K562 (cell line): ENCODE data around the gene ASIC3. TPM values are rescaled to one million over a fixed set of nuclear protein-coding genes. Genes with fewer than 3 reads are reported as not detected.
A peak's percentile ranks its signal among the peaks of the same experiment; 100 is the strongest.

Source experiments
- ADNP ChIP-seq: fragments of 200-800 bp; sonication (Bioruptor generic); IDR thresholded peaks from 2 replicates; pipeline ENCODE4 v1.6.1; 2016; ENCODE audit warnings: missing genetic modification characterization, missing compliant biosample characterization
- AFF4 ChIP-seq: sonication (generic); formaldehyde crosslinking; IDR thresholded peaks from 2 replicates; pipeline ENCODE4 v1.8.0; 2023; ENCODE audit warnings: mild to moderate bottlenecking, missing genetic modification reagents
- ARID2 ChIP-seq: fragments of 450-650 bp; IDR thresholded peaks from 2 replicates; pipeline ENCODE4 v1.6.1; 2017; ENCODE audit warnings: antibody characterized with exemption, mild to moderate bottlenecking
- ATF7 ChIP-seq: fragments of 450-650 bp; IDR thresholded peaks from 2 replicates; pipeline ENCODE4 v1.7.1; 2014; ENCODE audit warnings: mild to moderate bottlenecking, moderate library complexity
- BCOR ChIP-seq: fragments of 450-650 bp; IDR thresholded peaks from 2 replicates; pipeline ENCODE4 v1.6.1; 2016
- DIDO1 ChIP-seq: fragments of 450-650 bp; IDR thresholded peaks from 2 replicates; pipeline ENCODE4 v1.6.1; 2016; ENCODE audit warnings: low read depth, missing biosample characterization, missing genetic modification characterization
- FOXP1 ChIP-seq: sonication (generic); formaldehyde crosslinking; IDR thresholded peaks from 2 replicates; pipeline ENCODE4 v1.8.0; 2022; ENCODE audit warnings: mild to moderate bottlenecking, missing genetic modification reagents
- HDAC2 ChIP-seq: fragments of 450-650 bp; IDR thresholded peaks from 2 replicates; pipeline ENCODE4 v1.6.1; 2016; ENCODE audit warnings: mild to moderate bottlenecking
- HES1 ChIP-seq: fragments of 450-650 bp; IDR thresholded peaks from 2 replicates; pipeline ENCODE4 v1.6.1; 2016; ENCODE audit warnings: low read depth, mild to moderate bottlenecking, moderate library complexity
- HNRNPK ChIP-seq: fragments of 200-400 bp; formaldehyde crosslinking; IDR thresholded peaks from one replicate; pipeline ENCODE4 v1.6.1; 2018; ENCODE audit warnings: mild to moderate bottlenecking, low read depth, low read length; ENCODE audit not compliant: poor library complexity, severe bottlenecking
- LCOR ChIP-seq: sonication (generic); formaldehyde crosslinking; IDR thresholded peaks from 2 replicates; pipeline ENCODE4 v1.8.0; 2022; ENCODE audit warnings: mild to moderate bottlenecking, missing genetic modification reagents
- MCM3 ChIP-seq: fragments of 450-650 bp; IDR thresholded peaks from 2 replicates; pipeline ENCODE4 v1.6.1; 2016
- NCOA1 ChIP-seq: fragments of 450-650 bp; IDR thresholded peaks from 2 replicates; pipeline ENCODE4 v1.6.1; 2016; ENCODE audit warnings: low read depth
- NELFE ChIP-seq: IDR thresholded peaks from 2 replicates; pipeline ENCODE4 v1.6.1; 2011; ENCODE audit warnings: mild to moderate bottlenecking; ENCODE audit not compliant: insufficient read depth, insufficient read length
- POLR2B ChIP-seq: fragments of 450-650 bp; IDR thresholded peaks from 2 replicates; pipeline ENCODE4 v1.6.1; 2018; ENCODE audit warnings: low read depth; ENCODE audit not compliant: partially characterized antibody
- PTTG1 ChIP-seq: fragments of 450-650 bp; IDR thresholded peaks from 2 replicates; pipeline ENCODE4 v1.6.1; 2016; ENCODE audit warnings: low read depth, mild to moderate bottlenecking, missing genetic modification characterization, missing compliant biosample characterization
- RBM22 ChIP-seq: fragments of 200-400 bp; formaldehyde crosslinking; IDR thresholded peaks from 2 replicates; pipeline ENCODE4 v1.6.1; 2018; ENCODE audit warnings: low read length, low read depth; ENCODE audit not compliant: poor library complexity, severe bottlenecking
- RBM34 ChIP-seq: fragments of 200-400 bp; formaldehyde crosslinking; IDR thresholded peaks from 2 replicates; pipeline ENCODE4 v1.6.1; 2018; ENCODE audit warnings: low read length, borderline replicate concordance; ENCODE audit not compliant: insufficient read depth
- SIN3A ChIP-seq, 2 experiments: fragments of 150-350 bp in 1 of 2; IDR thresholded peaks; 2 replicates each; pipeline ENCODE4 v1.6.1; 2011 to 2016; ENCODE audit warnings: borderline replicate concordance in 2 of 2, low read depth in 2 of 2, low read length in 2 of 2, mild to moderate bottlenecking in 2 of 2, moderate library complexity in 2 of 2; ENCODE audit not compliant: control insufficient read depth in 1 of 2
- SMAD3 ChIP-seq: fragments of 450-650 bp; formaldehyde crosslinking; conservative IDR thresholded peaks from 2 replicates; pipeline ENCODE4 v1.4.0; 2020; ENCODE audit warnings: mild to moderate bottlenecking
- SMARCA4 ChIP-seq: fragments of 450-650 bp; IDR thresholded peaks from 2 replicates; pipeline ENCODE4 v1.6.1; 2016
- SOX6 ChIP-seq: fragments of 450-650 bp; IDR thresholded peaks from 2 replicates; pipeline ENCODE4 v1.6.1; 2014; ENCODE audit warnings: mild to moderate bottlenecking
- ZFP1 ChIP-seq: fragments of 450-650 bp; formaldehyde crosslinking; IDR thresholded peaks from 2 replicates; pipeline ENCODE4 v1.4.0; 2020; ENCODE audit warnings: mild to moderate bottlenecking, mixed read lengths
- ZFX ChIP-seq: sonication (generic); formaldehyde crosslinking; IDR thresholded peaks from 2 replicates; pipeline ENCODE4 v1.8.0; 2022; ENCODE audit warnings: mild to moderate bottlenecking, missing genetic modification reagents, moderate library complexity
- ZNF121 ChIP-seq: sonication (generic); formaldehyde crosslinking; conservative IDR thresholded peaks from 2 replicates; pipeline ENCODE4 v1.8.0; 2022; ENCODE audit warnings: missing genetic modification reagents
- ZNF263 ChIP-seq: sonication (generic); formaldehyde crosslinking; IDR thresholded peaks from 2 replicates; pipeline ENCODE4 v1.8.0; 2022; ENCODE audit warnings: mild to moderate bottlenecking, missing genetic modification reagents, borderline replicate concordance
- ZNF668 ChIP-seq: fragments of 250-450 bp; sonication (Bioruptor Pico); IDR thresholded peaks from 2 replicates; pipeline ENCODE4 v1.8.0; 2022; ENCODE audit warnings: mild to moderate bottlenecking, inconsistent platforms
- polyA plus RNA-seq, 8 experiments: library from polyadenylated mRNA; depleted of rRNA in 4 of 8; stranded (reverse) in 5 of 8; unstranded in 3 of 8; fragments of >200 nt; fragmentation: Nextera tagmentation in 2 of 8; fragmentation: Illumina TruSeq in 1 of 8; extraction: Ambion mirVana in 2 of 8; extraction: Trizol in 1 of 8; gene quantifications; 2 replicates each; pipeline versions ENCODE4 v1.2.1 to v1.2.3, GENCODE V29; 2011 to 2014; ENCODE audit warnings: inconsistent platforms in 1 of 8, missing spikeins in 1 of 8
- total RNA-seq, 7 experiments: library from RNA; depleted of rRNA in 6 of 7; stranded (reverse); fragments of >200 nt in 6 of 7; fragmentation: Illumina TruSeq in 2 of 7; extraction: Trizol in 2 of 7; gene quantifications; 2 replicates each; pipeline versions ENCODE4 v1.2.1 to v1.2.3, GENCODE V29; 2011 to 2021; ENCODE audit warnings: low replicate concordance in 1 of 7

The ASIC3 gene
- total and polyA plus RNA-seq, 9 of the 15 experiments (the other 6 are each of a cell fraction or from before 2014, with no cell fraction given): 0.11 to 5.0 (median 0.87) TPM

- TF ChIP-seq LCOR: no peak
- no peak for TF ChIP-seq NELFE
- no peak for TF ChIP-seq RBM34
- 0 out of 2 replicates have a peak, but pooled peaks have one; percentile 5 for TF ChIP-seq BCOR
- TF ChIP-seq HNRNPK: no peak
- no peak for TF ChIP-seq NCOA1
- no peak for TF ChIP-seq POLR2B
- TF ChIP-seq MCM3: no peak
- TF ChIP-seq RBM22: no peak
- TF ChIP-seq HES1: no peak
- no peak for TF ChIP-seq PTTG1
- no peak for TF ChIP-seq FOXP1
- peak; percentile 68 for TF ChIP-seq SOX6
- TF ChIP-seq ADNP: no peak
- no peak for TF ChIP-seq ZFP1 (CRISPR knock-in tag)
- no peak for TF ChIP-seq ZNF263 (CRISPR knock-in tag)
- TF ChIP-seq SIN3A (IDR thresholded peaks at IDR 0.05; ENCODE audit: borderline replicate concordance in 2 of 2, control insufficient read depth in 1 of 2, low read depth in 2 of 2, low read length in 2 of 2): no peak
- no peak for TF ChIP-seq ZNF121 (CRISPR knock-in tag)
- TF ChIP-seq ZFX: no peak
- TF ChIP-seq ATF7: peak; percentile 54; the same call in 1 of the 2 replicates
- TF ChIP-seq ARID2: no peak
- TF ChIP-seq HDAC2: 0 out of 2 replicates have a peak, but pooled peaks have one; percentile 53
- TF ChIP-seq DIDO1 (tag): no peak
- TF ChIP-seq SMAD3 (CRISPR knock-in tag): no peak
- TF ChIP-seq ZNF668 (CRISPR knock-in tag): no peak
- no peak for TF ChIP-seq AFF4 (CRISPR knock-in tag)
- TF ChIP-seq SMARCA4: peak; percentile 60
Observed at GRCh38 chr7:151003572-151003971, 44.8 kb upstream of the ASIC3 start (continued).
